Measurements from ENCODE around the gene RETREG3. TPM values are rescaled to one million over a fixed set of nuclear protein-coding genes. Genes with fewer than 3 reads are reported as not detected.

Gene RETREG3
- total and polyA plus RNA-seq, 2 of the 13 experiments (the other 11 are each of a cell fraction or from before 2014, with no cell fraction given): 47.0 to 55.8 TPM

DNA sequence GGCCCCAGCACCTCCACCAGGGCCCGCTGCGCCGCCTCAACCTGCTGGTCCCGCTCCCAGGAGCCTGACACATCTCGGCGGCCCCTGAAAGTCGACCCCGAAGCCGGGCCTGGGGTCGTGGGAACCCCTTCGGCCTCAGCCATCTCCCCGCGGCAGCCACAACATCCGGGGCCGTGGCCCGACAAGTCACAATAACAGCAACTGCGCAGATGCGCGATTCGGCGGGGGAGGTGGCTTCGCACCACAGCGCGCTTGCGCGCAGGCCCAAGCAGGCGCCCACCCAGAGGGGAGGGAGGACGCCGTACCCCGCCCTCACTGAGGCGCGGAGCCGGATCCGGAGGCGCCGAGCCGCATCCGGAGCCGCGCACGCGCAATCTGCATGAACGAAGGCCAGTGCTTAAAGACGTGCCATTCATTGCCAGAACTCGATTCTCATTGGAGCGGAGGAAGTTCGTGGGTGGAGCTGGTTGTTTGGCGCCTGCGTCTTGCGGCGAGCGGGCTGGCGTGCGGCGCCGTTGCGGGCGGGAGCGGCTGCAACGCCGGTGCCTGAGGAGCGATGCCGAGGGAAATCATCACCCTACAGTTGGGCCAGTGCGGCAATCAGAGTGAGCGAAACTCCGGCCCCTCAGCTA is at the start of gene RETREG3, which contains the start of gene TUBG1 (continued):
- TF ChIP-seq, protein P1, sequence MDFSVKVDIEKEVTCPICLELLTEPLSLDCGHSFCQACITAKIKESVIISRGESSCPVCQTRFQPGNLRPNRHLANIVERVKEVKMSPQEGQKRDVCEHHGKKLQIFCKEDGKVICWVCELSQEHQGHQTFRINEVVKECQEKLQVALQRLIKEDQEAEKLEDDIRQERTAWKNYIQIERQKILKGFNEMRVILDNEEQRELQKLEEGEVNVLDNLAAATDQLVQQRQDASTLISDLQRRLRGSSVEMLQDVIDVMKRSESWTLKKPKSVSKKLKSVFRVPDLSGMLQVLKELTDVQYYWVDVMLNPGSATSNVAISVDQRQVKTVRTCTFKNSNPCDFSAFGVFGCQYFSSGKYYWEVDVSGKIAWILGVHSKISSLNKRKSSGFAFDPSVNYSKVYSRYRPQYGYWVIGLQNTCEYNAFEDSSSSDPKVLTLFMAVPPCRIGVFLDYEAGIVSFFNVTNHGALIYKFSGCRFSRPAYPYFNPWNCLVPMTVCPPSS (IDR thresholded peaks at IDR 0.05): no peak
- TF ChIP-seq NR2F1 (CRISPR knock-in tag; IDR thresholded peaks at IDR 0.05) (0 out of 4 replicates have a peak, but pooled peaks of 1 of the 2 experiments have one; percentile 11), CC2D1A (CRISPR knock-in tag; IDR thresholded peaks at IDR 0.05) (no peak), SOX13 (IDR thresholded peaks at IDR 0.05) (no peak), SOX13 (CRISPR knock-in tag; conservative IDR thresholded peaks at IDR 0.05 in 1 of 2, IDR thresholded peaks at IDR 0.05 in 1 of 2) (0 out of 4 replicates have a peak, but pooled peaks of 1 of the 2 experiments have one; percentile 20), THYN1 (CRISPR knock-in tag; IDR thresholded peaks at IDR 0.05; ENCODE audit: borderline replicate concordance, low read depth) (0 out of 2 replicates have a peak, but pooled peaks have one; percentile 42), ZSCAN20 (CRISPR knock-in tag; IDR thresholded peaks at IDR 0.05; ENCODE audit: borderline replicate concordance) (peak; percentile 70; the same call in 1 of the 2 replicates), SALL2 (CRISPR knock-in tag; IDR thresholded peaks at IDR 0.05) (peak; percentile 83; the same call in 1 of the 2 replicates), ZFP36 (IDR thresholded peaks at IDR 0.05; ENCODE audit: borderline replicate concordance, low read depth, low read length, partially characterized antibody) (no peak), NAIF1 (CRISPR knock-in tag; IDR thresholded peaks at IDR 0.05; ENCODE audit: borderline replicate concordance) (peak; percentile 76; the same call in 1 of the 2 replicates), HMG20A (CRISPR knock-in tag; IDR thresholded peaks at IDR 0.05; ENCODE audit: borderline replicate concordance) (no peak)
- TF ChIP-seq, protein P2, sequence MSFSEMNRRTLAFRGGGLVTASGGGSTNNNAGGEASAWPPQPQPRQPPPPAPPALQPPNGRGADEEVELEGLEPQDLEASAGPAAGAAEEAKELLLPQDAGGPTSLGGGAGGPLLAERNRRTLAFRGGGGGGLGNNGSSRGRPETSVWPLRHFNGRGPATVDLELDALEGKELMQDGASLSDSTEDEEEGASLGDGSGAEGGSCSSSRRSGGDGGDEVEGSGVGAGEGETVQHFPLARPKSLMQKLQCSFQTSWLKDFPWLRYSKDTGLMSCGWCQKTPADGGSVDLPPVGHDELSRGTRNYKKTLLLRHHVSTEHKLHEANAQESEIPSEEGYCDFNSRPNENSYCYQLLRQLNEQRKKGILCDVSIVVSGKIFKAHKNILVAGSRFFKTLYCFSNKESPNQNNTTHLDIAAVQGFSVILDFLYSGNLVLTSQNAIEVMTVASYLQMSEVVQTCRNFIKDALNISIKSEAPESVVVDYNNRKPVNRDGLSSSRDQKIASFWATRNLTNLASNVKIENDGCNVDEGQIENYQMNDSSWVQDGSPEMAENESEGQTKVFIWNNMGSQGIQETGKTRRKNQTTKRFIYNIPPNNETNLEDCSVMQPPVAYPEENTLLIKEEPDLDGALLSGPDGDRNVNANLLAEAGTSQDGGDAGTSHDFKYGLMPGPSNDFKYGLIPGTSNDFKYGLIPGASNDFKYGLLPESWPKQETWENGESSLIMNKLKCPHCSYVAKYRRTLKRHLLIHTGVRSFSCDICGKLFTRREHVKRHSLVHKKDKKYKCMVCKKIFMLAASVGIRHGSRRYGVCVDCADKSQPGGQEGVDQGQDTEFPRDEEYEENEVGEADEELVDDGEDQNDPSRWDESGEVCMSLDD (CRISPR knock-in tag; IDR thresholded peaks at IDR 0.05; ENCODE audit: borderline replicate concordance): 0 out of 2 replicates have a peak, but pooled peaks have one; percentile 60
- TF ChIP-seq, protein P3, sequence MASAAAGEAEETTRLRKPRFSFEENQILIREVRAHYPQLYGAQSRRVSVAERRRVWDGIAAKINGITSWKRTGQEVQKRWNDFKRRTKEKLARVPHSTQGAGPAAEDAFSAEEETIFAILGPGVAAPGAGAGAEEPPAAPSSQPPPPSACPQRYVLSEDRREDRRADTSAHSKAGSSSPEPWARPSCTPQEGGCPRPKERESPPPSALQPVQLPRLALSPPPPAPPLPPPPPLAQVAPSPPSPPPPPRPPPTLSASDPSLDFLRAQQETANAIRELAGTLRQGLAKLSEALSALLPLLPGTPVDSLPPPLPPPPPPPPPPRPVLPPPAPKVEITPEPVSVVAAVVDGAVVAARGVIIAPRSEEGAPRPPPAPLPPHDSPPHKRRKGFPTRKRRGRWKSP (CRISPR knock-in tag; IDR thresholded peaks at IDR 0.05): peak; percentile 95
- TF ChIP-seq, protein P4, sequence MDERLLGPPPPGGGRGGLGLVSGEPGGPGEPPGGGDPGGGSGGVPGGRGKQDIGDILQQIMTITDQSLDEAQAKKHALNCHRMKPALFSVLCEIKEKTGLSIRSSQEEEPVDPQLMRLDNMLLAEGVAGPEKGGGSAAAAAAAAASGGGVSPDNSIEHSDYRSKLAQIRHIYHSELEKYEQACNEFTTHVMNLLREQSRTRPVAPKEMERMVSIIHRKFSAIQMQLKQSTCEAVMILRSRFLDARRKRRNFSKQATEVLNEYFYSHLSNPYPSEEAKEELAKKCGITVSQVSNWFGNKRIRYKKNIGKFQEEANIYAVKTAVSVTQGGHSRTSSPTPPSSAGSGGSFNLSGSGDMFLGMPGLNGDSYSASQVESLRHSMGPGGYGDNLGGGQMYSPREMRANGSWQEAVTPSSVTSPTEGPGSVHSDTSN (CRISPR knock-in tag; IDR thresholded peaks at IDR 0.05): peak; percentile 84
- TF ChIP-seq, protein P5, sequence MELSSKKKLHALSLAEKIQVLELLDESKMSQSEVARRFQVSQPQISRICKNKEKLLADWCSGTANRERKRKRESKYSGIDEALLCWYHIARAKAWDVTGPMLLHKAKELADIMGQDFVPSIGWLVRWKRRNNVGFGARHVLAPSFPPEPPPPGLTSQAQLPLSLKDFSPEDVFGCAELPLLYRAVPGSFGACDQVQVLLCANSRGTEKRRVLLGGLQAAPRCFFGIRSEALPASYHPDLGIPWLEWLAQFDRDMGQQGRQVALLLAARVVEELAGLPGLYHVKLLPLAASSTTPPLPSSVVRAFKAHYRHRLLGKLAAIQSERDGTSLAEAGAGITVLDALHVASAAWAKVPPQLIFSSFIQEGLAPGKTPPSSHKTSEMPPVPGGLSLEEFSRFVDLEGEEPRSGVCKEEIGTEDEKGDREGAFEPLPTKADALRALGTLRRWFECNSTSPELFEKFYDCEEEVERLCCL (CRISPR knock-in tag; IDR thresholded peaks at IDR 0.05; ENCODE audit: borderline replicate concordance): 0 out of 2 replicates have a peak, but pooled peaks have one; percentile 44
- TF ChIP-seq, protein P6, sequence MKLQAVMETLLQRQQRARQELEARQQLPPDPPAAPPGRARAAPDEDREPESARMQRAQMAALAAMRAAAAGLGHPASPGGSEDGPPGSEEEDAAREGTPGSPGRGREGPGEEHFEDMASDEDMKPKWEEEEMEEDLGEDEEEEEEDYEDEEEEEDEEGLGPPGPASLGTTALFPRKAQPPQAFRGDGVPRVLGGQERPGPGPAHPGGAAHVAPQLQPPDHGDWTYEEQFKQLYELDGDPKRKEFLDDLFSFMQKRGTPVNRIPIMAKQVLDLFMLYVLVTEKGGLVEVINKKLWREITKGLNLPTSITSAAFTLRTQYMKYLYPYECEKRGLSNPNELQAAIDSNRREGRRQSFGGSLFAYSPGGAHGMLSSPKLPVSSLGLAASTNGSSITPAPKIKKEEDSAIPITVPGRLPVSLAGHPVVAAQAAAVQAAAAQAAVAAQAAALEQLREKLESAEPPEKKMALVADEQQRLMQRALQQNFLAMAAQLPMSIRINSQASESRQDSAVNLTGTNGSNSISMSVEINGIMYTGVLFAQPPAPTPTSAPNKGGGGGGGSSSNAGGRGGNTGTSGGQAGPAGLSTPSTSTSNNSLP (IDR thresholded peaks at IDR 0.05; ENCODE audit: low read depth, low read length): peak; percentile 27; the same call in 1 of the 2 replicates

Measured in HepG2 (cell line).